Measurements from ENCODE around the gene RREB1. TPM values are rescaled to one million over a fixed set of nuclear protein-coding genes. Genes with fewer than 3 reads are reported as not detected.

RREB1 gene
- total and polyA plus RNA-seq, 2 donors (not counting 3 experiments of a cell fraction or from before 2014, with no cell fraction given): 3.7 to 33.0 TPM

GRCh38 chr6:7213416-7213815 lies 105.7 kb downstream of the RREB1 start:
- no TSS peak for BruUV-seq (replicated peaks)
- Histone ChIP-seq H3K9ac (replicated peaks; ENCODE audit: extremely low read depth, insufficient read depth, low read length) (no peak overlapping the region), H3K27me3 (ENCODE audit: control insufficient read depth in 2 of 2, insufficient read depth in 2 of 2, low read length in 2 of 2) (no peaks in the 10 kb centered on the region), H3K79me2 (ENCODE audit: control insufficient read depth, insufficient read depth, low read length) (peaks cover 2% of the 10 kb centered on the region), H3K4me1 (ENCODE audit: control insufficient read depth, extremely low read depth, insufficient read depth, low read length) (no peaks in the 10 kb centered on the region), H3K36me3 (ENCODE audit: control insufficient read depth in 2 of 2, extremely low read depth in 1 of 2, insufficient read depth in 2 of 2, low read length in 2 of 2) (peaks cover 11 to 40% of the 10 kb centered on the region in 2 experiments), H3K4me2 (ENCODE audit: insufficient read depth, low read length) (no peak overlapping the region), H3K9me1 (replicated peaks; ENCODE audit: control insufficient read depth, extremely low read depth, insufficient read depth, low read length) (no peaks in the 10 kb centered on the region), H4K20me1 (replicated peaks; ENCODE audit: control insufficient read depth, extremely low read depth, insufficient read depth, low read length) (no peaks in the 10 kb centered on the region), H2AFZ (ENCODE audit: low read depth, low read length) (no peak overlapping the region), H3K9me3 (replicated peaks; ENCODE audit: control insufficient read depth, insufficient read depth, low read length) (no peaks in the 10 kb centered on the region), H3K4me3 (replicated peaks in 1 of 3; ENCODE audit: insufficient read depth in 1 of 3, low read depth in 1 of 3, low read length in 3 of 3) (no peak overlapping the region), H3K27ac (ENCODE audit: insufficient read depth, low read depth, low read length) (no peak overlapping the region)
- no peak for DNase-seq (ENCODE audit: low read depth, low spot score)
- intact Hi-C loops (cut with micrococcal nuclease) (no loop called here), dilution Hi-C loops (cut with MboI; ENCODE audit: extremely low pct_ligation_motif_present, low sequenced_read_pairs) (no loop called here)
- POLR2A ChIA-PET: no interaction called here
- TF ChIP-seq JUN (IDR thresholded peaks at IDR 0.05; ENCODE audit: borderline replicate concordance, insufficient read depth, insufficient read length, low read depth) (no peak), MAX (IDR thresholded peaks at IDR 0.05; ENCODE audit: insufficient read depth, insufficient read length) (no peak), POLR2A (IDR thresholded peaks at IDR 0.05; ENCODE audit: low read depth, low read length) (no peak), MYC (IDR thresholded peaks at IDR 0.05; ENCODE audit: low read depth, low read length) (no peak), POLR2AphosphoS5 (IDR thresholded peaks at IDR 0.05; ENCODE audit: insufficient read depth, low read depth, low read length) (no peak), FOS (IDR thresholded peaks at IDR 0.05; ENCODE audit: borderline replicate concordance, insufficient read depth, low read length) (no peak), GATA2 (IDR thresholded peaks at IDR 0.05; ENCODE audit: insufficient read depth, insufficient read length, low read depth, low read length) (no peak), CTCF (IDR thresholded peaks at IDR 0.05; ENCODE audit: extremely low read depth in 1 of 2, insufficient read depth in 1 of 2, low read depth in 1 of 2, low read length in 2 of 2) (no peak), EZH2 (IDR thresholded peaks at IDR 0.05; ENCODE audit: borderline replicate concordance, low read depth, low read length, severe bottlenecking) (no peak)
- CTCF ChIA-PET: no interaction called here
- FAIRE-seq: peak; percentile 15

Measured in endothelial cell of umbilical vein (primary cell).